HEK293 (cell line): Measurements from ENCODE around the gene PPDPF.

Source experiments
- SCRT2 ChIP-seq: fragments of 450-650 bp; formaldehyde crosslinking; IDR thresholded peaks from 2 replicates; pipeline ENCODE4 v1.5.1; 2016; ENCODE audit warnings: missing biosample characterization, missing genetic modification characterization
- ZNF274 ChIP-seq, 2 experiments: fragments of 200-500 bp in 1 of 2; fragments of 450-650 bp in 1 of 2; sonication (Bioruptor generic) in 1 of 2; formaldehyde crosslinking in 1 of 2; IDR thresholded peaks; 2 replicates each; pipeline versions ENCODE4 v1.5.1 to v1.6.1; 2014 to 2016; ENCODE audit warnings: borderline replicate concordance in 1 of 2, inconsistent platforms in 1 of 2, low read length in 1 of 2, missing biosample characterization in 1 of 2, missing genetic modification characterization in 1 of 2
- ZNF391 ChIP-seq: fragments of 450-650 bp; formaldehyde crosslinking; IDR thresholded peaks from 2 replicates; pipeline ENCODE4 v1.5.1; 2016; ENCODE audit warnings: low read depth, missing biosample characterization, missing genetic modification characterization, borderline replicate concordance

- no peak for TF ChIP-seq SCRT2 (tag by site-specific recombination)
- TF ChIP-seq ZNF274 (IDR thresholded peaks at IDR 0.05; ENCODE audit: low read length) = no peak
- no peak for TF ChIP-seq ZNF274 (tag by site-specific recombination; IDR thresholded peaks at IDR 0.05; ENCODE audit: borderline replicate concordance)
- TF ChIP-seq ZNF391 (tag by site-specific recombination) = no peak
These were observed 27.0 kb upstream of the PPDPF start for GRCh38 chr20:63493563-63494020.
